ENCODE data around the gene TRPV4.

Gene TRPV4

DNA sequence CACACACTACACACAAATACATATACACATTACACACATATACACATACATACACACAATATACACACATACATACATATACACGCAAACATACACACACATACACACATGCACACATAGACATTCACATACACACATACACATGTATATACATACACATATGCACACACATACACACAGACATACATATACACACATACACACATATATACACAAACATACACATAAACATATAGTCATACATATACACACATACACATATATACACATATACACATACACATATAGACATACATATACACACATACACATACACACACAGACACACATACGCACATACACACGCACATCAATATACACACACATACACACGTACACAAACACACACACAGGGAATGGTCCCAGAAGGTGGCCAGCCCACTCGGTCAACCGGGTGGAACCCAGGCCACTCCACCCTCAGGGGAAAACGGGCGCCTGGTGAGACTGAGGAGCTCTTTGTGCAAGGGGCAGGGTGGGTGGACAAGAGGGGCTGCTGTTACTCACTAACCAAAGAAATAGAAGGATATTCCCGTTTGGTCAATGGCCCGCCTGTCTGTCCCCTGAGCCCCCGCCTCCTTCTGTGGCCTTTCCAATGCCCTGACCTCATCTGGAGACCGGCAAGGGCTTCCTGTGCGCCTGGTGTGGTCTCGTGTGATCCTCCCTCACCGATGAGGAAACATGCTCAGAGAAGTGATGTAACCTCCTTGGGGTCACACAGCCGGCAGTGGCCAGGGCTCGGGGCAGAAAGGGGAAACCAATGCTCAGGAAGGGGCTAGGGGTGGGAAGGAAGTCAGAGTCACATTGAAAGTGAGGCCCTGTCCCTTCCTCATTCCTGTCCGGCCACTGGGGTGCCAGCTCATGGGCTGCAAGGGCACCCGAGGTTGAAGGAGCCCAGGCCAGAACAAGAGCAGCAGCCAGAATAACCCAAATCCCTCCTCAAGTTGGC lies 5.3 kb downstream of the TRPV4 start:
- no peak for DNase-seq

DNA sequence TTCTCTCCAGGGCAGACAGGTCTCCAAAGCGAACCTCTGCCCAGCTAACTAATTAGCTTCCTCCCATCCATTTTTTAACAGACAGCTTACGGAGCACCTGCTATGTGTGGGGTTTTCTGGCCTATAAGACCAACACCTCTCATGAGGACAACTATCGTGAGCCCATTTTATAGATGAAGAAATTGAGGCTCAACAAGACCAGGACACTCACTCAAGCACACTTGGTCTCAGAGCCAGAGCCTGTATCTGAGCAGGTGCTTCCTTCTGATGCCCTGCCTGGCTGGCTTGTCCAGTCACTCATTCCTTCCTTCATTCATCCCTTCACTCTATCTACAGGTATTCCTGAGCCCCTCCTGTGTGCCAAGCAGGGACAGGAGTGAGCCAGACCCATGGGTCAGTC lies 6.1 kb downstream of the TRPV4 start:
- DNase-seq, result no peak

DNA sequence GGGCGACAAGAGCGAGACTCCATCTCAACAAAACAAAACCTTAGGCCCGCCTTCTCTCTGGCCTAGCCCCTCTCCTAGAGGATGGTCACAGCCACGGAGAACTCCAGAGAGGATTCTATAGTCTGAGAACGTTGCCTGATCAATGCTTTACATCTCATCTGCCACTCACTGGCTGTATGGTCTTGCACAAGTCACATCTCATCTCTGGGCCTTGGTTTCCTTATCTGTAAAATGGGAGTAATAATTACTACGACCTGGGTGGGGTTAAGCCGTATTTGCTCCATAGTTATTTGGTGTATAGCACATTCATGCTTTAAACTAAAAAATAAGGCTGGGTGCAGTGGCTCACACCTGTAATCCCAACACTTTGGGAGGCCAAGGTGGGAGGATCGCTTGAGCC lies 8.5 kb downstream of the TRPV4 start:
- no peak for DNase-seq

DNA sequence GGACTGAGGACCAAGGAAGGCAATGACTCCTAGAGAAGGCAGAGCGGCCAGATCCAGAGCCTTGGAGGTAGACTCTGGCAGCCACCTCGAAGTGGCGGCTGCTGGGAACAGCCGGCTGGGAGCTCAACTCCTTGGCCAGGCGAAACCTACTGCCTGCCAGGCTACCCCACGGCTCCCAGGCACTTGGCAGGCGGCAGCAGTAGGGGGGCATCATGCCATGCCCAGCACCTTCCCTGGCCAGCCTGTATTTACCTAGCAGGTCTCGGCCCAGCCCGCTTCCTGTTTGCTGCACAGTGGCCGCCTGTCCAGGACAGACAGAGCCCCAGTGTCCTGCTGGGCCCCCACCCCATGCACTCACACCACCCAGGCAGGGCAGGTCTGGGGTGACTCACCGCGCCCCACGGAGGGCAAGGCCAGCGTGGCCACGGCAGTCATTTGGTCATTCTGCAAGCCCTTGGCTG lies 10.2 kb downstream of the TRPV4 start:
- peak; percentile 46 to 77 for DNase-seq

DNA sequence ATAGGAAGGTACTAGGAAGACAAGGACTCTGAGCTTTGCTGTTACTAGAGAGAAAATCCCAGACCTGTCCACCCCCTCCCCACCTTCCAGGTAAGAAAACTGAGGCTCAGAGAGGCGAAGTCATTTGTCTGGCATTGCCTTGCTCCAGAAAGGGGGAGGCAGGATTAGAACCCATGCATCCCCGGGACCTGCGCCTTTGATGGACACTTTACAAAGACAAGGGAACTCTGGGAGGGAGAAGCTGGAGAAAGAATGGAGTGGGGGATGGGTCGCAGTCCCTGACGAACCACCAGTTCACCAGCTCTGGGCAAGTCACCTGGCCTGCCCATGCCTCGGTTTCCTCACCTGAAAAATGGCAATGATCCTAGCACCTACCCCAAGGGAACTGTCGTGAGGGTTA lies 10.8 kb downstream of the TRPV4 start:
- DNase-seq, result no peak

DNA sequence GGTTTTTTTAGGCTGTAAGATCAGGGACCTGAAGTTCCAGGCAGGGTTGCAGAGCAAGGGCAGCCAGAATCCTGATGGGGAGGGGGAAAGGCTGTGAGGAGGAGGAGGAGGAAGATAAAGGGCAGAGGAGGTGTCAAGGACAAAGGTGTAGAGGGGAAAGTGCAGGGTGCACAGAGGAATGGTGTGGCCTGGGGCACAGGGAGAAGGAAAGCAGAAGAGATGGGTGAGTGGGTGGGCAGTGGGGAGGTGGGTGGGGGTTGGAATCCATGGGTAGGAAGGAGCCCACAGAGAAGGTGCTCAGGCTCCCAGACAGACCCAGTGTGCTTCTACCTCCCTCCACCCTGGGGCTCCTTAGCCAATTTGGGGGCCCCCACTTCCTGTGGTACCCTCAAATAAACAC lies 11.2 kb downstream of the TRPV4 start:
- DNase-seq, result no peak

DNA sequence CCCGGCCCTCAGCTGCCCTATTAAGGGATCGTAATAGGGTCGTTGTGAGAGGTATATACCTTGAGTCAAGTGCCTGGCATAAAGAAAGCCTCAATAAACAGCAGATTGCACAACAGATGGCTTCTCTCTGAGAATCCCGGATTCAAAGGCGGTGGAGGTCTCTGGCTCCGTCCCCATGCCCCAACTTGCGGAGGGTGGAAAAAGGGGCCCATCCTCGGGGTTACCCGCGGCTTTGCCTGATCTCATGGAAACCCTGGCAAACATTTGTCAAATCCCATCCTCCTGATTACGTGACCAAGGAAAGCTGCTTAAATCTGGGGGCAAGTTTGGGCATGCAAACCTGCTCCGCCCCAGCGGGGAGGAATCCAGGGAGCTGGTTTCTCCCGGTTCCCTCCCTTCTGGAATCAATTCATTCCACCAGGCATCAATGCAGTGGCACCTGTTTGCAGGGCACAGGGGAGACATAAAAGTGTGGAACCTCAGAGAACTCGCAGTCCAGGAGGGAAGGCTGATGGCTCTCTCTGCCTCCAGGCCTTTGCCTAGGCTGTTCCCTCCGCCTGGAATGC lies 12.3 kb downstream of the TRPV4 start:
- DNase-seq, result peak; percentile 63 to 84

DNA sequence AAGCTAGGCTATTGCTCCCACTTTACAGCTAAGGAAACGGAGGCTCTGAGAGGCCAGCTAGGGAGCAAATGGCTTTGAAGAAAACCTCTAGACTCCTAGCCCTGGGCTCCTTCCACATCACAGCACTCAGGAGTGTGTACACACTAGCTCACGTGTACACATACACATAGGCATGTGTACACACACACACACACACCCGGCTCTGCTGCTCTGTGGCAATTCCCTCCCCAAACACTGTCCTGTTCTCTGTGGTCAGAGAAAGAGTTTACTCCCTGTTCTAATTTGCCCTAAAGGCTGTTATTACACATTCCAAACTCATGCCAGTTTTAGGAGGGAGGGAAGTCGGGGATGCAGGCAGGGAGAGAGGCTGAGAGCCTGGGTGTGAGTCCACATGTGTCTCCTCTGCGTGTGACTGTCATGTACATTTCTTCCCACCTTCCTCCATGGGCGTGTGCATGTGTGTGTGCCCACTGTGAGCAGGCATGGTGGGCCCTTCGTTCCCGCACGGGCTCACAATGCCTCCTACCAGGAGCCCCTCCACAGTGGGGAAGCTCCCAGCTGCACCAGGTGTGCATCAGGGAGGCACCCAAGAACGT lies 14.2 kb downstream of the TRPV4 start:
- DNase-seq, result no peak

DNA sequence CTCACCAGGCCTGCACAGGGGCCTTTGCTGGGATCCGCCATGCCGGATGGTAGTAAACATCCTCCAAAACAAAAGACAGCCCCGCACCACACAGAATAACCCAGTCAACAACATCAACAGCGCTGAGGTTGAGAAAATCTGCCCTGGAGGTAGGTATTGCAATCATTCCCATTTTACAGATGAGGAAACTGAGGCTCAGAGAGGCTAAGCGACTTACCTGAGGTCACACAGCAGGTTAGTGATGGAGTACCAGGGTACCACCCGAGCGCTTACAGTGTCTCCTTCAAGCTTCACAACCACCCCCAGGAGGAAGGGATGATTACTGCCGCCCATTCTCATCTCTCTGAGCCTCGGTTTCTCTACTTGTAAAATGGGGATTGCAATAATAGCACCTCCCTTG lies 14.9 kb downstream of the TRPV4 start:
- no peak for DNase-seq

DNA sequence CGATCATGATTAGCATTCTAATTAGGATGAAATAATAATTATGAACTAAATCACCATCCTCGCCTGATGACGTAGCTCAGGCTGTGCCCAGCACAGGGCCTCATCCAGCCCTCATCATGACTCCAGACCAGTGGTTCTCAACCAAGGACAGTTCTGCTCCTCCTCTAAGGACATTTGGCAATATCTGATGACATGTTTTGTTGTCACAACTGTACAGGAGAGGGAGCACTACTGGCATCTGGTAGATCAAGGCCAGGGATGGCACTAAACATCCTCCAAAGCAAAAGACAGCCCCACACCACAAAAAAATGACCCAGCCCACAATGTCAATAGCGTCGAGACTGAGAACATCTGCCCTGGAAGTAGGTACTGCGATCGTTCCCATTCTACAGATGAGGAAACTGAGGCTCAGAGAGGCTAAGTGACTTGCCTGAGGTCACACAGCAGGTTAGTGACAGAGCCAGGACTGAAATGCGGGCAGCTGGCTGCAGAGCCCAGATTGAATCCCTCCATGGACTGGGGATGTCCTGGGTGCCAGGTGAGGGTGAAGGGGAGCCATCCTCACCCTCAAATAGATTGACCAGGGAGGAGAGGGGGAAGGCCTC lies 15.5 kb downstream of the TRPV4 start:
- no peak for DNase-seq

DNA sequence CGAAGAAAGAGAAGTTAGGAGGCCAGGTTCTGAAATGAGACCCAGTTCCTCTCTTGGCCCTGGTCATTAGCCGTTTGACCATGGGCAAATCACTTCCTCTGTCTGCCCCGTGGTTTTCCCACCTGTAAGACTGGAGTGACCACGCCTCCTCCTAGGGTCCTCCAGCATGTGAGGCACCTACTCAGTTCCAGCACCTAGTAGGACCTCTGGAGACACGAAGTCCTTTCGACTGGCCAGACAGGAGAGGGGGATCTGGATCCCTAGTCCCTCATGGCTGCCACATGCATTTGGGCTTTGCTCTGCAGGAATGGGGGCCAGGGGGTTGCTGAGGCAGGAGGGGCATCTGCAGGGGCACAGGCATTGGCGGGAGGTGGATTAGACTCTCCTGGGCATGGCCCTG lies 16.3 kb downstream of the TRPV4 start:
- no peak for DNase-seq

DNA sequence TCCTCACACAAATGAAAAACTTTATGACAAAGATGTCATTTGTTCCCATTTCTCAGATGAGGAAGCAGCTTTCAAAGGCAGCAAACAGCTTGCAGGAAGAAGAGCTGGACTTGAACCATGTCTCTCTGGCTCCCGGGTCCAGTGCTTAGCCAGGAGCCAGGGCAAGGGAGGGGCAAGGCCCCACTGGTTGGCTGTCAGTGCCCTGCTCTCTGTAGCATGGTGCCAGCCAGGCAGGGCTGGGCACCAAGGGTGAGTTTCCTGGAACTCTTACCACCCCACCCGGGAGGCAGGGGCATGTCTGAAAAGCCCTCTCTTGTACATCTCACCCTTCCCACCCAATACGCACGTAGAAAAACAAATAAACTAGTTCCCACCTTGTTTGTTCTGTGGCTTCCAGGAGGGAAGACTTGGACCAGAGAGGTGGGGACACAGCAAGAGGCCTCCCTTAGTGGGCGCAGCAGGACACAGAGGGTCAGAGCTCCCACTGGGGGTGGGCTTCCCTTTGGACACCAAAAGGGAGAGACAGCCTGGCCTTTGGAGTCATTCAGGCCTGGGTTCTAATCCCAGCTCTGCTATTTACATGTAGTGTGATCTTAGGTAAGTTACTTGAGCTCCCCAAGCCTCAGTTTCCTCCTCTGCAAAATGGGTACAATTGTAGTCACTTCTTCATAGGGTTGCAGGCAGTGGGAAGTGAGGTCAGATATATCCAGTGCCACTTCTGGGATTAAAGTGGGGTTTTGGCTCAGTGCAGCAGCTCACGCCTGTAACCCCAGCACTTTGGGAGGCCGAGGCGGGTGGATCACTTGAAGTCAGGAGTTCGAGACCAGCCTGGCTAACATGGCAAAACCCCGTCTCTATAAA lies 17.2 kb downstream of the TRPV4 start:
- no peak for DNase-seq

DNA sequence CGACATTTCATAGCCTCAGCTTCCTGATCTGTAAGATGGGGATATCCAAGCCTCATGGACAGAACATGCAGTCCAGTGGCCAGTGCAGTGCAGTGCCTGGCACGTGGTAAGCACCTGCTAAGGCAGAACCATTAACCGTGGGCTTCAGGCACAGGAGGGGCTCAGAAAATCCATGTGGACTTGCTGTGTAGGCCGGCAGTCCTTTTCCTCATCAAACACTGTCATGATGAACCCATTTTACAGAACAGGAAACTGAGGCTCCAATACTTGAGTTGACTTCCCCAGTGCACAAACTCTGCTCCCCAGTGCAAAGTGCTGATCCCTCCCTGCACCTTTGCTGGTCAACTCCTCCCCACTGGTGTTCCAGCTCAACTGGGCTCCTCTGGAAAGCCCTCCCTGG lies 18.0 kb downstream of the TRPV4 start:
- no peak for DNase-seq

DNA sequence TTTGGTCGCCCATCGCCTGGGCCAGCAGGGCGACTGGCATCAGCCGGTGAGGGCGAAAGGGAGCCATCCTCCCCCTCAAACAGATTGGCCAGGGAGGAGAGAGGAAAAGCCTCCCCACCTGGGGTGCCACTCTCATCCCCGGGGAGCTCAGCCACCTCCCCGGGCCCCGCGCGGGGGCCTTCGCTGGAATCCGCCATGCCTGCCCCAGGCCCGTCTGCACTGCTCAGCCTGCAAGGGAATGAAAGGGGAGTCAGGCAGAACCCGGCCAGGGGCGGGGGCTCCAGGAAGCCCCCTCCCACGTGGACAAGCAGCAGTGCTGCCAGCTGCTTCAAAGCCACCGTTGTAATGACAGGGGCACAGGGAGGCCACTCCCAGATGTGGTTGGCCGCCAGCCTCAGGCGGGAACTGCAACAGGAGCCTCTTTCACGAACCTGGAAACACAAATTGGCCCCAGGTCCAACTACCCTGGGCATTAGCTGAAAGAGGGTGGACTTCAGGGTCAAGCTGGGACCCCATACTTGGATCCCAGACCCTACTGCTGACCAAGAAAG lies 18.5 kb downstream of the TRPV4 start:
- no peak for DNase-seq

DNA sequence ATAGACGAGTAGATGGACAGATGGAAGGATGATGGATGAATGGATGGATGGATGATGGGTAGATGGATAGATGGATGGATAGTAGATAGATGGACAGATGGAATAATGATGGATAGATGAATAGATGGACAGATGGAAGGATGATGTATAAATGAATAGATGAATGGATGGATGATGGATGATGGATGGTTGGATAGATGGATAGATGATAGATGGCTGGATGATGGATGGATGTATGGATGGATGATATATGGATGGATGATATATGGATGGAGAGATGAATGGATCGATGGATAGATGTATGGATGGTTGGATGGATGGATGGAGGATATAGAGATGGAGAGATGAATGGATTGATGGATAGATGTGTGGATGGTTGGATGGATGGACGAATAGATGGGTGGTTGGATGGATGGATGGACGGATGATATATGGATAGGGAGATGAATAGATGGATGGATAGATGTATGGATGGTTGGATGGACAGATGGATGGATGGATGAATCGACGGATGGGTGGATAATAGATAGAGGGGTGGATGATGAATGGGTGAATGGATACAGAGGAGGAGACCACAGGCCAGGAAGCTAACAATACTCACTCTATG lies 19.3 kb downstream of the TRPV4 start:
- no peak for DNase-seq

DNA sequence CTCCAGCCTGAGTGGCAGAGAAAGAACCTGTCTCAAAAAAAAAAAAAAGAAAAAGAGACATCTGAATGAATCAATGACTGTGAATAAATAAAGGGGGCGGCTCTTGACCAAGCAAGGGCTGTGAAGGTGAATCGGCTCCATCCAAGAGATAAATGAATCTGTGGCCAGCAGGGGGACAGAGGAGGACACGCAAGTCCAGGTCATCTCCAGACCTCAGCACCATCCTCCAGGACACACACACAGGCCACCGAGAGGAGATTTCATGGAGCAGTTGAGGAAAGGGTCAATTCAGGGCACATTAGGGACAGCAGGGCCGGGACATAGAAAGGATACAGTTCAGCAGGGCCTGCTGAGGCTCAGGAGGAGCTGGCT lies 21.6 kb downstream of the TRPV4 start:
- DNase-seq, result no peak

DNA sequence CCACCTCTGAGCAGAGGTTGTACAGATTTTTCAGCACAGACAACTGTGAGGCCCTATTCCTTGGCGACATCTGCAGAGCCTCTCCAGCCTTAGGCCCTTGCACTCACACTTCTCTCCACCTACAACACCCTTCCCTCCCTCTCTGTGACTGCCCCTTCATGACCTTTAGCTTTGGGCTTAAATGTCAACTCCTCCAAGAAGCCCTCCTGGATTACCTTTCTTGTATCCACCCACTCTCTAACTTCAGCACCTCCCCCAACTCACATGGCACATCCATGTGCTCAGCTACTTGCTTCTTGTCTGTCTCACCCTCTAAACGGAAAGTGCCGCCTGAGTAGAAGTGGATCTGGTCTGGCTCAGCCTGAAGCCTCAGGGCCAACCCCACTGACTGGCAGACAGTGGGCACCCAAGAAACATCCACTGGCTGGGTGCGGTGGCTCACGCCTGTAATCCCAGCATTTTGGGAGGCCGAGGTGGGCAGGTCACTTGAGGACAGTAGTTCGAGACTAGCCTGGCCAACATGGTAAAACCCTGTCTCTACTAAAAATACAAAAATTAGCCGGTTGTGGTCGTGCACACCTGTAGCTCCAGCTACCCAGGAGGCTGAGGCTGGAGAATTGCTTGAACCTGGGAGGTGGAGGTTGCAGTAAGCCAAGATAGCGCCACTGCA lies 22.1 kb downstream of the TRPV4 start:
- DNase-seq, result no peak

DNA sequence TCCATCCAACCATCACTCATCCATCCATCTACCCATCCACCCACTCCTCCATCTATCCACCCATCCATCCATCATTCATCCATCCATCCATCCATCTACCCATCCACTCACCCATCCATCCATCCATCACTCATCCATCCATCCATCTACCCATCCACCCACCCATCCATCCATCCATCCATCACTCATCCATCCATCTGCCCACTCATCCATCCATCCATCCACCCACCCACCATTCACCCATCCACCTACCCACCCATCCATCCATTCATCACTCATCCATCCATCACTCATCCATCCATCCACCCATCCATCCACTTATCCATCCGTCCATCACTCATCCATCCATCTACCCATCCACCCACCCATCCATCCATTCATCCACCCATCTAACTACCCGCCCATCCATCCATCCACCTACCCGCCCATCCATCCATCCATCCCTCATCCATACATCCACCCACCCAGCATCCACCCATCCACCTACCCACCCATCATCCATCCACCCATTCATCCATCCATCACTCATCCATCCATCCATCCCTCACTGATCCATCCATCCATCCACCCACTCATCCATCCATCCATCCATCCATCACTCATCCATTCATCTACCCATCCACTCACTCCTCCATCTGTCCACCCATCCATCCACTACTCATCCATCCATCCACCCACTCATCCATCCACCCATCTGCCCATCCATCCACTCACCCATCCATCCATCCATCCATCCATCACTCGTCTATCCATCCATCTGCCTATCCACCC lies 24.1 kb downstream of the TRPV4 start:
- DNase-seq, result no peak

DNA sequence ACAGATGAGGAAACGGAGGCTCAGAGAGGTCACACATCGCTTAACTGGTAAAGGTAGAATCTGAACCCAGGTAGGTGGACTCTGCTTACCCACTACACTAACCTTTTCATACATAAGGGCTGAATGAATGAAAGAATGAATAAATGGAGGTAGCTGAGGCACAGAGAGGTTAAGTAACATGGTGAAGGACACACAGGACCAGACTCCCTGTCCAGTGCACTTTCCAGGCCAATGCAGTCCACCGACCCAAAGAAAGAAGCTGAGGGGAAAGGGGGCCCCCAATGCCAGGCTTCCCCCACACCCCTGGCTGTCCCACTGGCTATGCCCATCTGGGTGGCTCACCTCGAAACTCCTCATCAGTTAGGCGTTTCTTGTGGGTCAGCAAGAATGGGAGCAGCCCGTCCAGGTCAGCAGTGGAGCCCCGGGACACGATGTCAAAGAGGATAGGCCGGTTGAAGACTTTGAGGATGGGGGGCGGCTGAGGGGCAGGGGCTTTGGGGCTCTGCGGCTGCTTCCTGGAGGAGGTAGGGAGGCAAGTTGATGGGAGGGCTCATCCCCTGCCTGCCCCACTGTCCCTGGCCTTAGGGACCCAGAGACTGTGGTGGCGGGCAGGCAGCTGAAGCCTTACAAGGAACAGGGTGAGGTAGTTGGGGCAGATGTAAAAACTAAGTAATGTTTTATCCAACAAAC lies 25.1 kb downstream of the TRPV4 start:
- no peak for DNase-seq

All from cerebellar nuclear complex (tissue), 1 donor.